Measurements from ENCODE around the gene TMEM201.

- TF ChIP-seq CTCF (IDR thresholded peaks at IDR 0.05): no peak
- no peak for TF ChIP-seq POLR2A (IDR thresholded peaks at IDR 0.05)
Observed at GRCh38 chr1:9629445-9630201, 40.9 kb downstream of the TMEM201 start.

Measured in ovary (tissue), 3 donors.